ENCODE results near the gene UBE2E2. TPM values are rescaled to one million over a fixed set of nuclear protein-coding genes. Genes with fewer than 3 reads are reported as not detected.

Gene UBE2E2
- total RNA-seq, 1 experiment from 2014 or later: 54.9 TPM

DNA sequence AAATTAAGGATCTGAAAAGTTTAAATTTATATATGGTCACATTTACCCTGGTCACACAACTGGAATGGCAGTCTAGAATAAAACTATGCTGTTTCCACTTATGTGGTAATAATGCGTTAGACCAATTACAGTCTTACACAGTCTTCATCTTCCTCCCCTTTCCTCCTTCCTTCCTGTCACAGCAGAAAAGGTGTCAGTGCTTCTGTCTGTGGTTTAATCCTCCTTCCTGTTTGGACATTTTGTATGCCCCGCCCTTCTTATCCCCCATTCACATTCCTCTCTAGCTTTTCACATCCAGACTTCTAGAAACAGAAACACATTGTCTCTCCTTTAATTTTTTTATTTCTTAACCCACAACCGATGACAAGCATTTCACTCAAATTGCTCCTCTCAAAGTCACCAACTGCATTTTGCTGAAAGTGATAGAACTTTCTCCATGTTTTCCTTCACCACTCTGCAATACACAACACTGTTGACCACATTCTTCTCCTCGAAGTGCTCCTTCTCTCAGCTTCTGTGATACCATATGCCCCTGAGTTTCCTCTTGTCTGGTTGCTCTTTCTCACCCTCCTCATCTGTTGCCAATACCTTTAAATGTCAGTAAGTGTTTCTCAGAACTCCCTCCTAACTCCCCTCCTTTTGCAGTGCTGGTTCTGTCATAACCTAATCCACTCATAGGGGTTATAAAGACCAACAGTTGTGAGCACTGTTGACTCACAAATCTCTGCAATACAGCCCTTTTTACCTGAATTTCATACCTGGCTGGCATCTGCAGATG, 271.6 kb downstream of the UBE2E2 start:
- Mint-ChIP-seq H3K27me3 (ENCODE audit: low read depth) (no peaks in the 10 kb centered on the region), H3K4me1 (peaks cover 22% of the 10 kb centered on the region), H3K27ac (0 out of 2 replicates have a peak overlapping the region, but pooled peaks have one; percentile 11), H3K36me3 (peaks cover 9% of the 10 kb centered on the region), H3K4me3 (no peak overlapping the region), H3K9me3 (peaks cover 21% of the 10 kb centered on the region)
- TF ChIP-seq NFATC4 (CRISPR knock-in tag; IDR thresholded peaks at IDR 0.05) (no peak), MYBL2 (CRISPR knock-in tag; IDR thresholded peaks at IDR 0.05) (no peak), ZNF671 (CRISPR knock-in tag; IDR thresholded peaks at IDR 0.05) (no peak)
- ChIA-PET CTCF (no interaction called here), POLR2A (no interaction called here)
- no peak for DNase-seq (ENCODE audit: low spot score)
- ATAC-seq: no peak

DNA sequence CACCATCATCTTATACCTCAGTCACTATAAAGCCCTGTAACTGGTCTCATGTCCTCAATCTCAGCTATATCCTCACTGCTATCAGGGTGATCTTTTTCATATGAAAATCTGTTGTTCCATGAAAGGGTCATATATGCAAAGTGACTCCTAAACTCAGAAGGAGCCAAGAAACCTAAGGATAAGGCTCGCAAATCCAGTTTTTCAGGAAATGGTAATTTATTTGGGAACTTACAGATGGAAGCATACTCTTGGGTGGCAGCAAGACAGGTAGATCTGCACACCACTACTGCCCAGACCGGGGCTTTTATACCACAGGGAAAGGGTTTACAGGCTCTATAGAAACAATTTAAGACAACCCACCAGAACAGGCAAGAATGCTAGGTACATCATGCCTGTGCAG, 272.3 kb downstream of the UBE2E2 start:
- Mint-ChIP-seq H3K27ac (no peak overlapping the region), H3K4me1 (peaks cover 25% of the 10 kb centered on the region), H3K27me3 (ENCODE audit: low read depth) (no peaks in the 10 kb centered on the region), H3K4me3 (no peak overlapping the region), H3K9me3 (peaks cover 21% of the 10 kb centered on the region), H3K36me3 (peaks cover 9% of the 10 kb centered on the region)
- no peak for TF ChIP-seq TEAD4 (CRISPR knock-in tag; IDR thresholded peaks at IDR 0.05)
- TF ChIP-seq, protein P1, sequence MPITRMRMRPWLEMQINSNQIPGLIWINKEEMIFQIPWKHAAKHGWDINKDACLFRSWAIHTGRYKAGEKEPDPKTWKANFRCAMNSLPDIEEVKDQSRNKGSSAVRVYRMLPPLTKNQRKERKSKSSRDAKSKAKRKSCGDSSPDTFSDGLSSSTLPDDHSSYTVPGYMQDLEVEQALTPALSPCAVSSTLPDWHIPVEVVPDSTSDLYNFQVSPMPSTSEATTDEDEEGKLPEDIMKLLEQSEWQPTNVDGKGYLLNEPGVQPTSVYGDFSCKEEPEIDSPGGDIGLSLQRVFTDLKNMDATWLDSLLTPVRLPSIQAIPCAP (CRISPR knock-in tag; IDR thresholded peaks at IDR 0.05): no peak
- no peak for TF ChIP-seq GRHL2 (CRISPR knock-in tag; IDR thresholded peaks at IDR 0.05; ENCODE audit: insufficient replicate concordance, severe bottlenecking)
- no peak for TF ChIP-seq NR1H2 (CRISPR knock-in tag; IDR thresholded peaks at IDR 0.05)
- no peak for TF ChIP-seq ZNF219 (CRISPR knock-in tag; IDR thresholded peaks at IDR 0.05; ENCODE audit: borderline replicate concordance)
- no peak for TF ChIP-seq FOXK1 (CRISPR knock-in tag; IDR thresholded peaks at IDR 0.05)
- TF ChIP-seq TP53 (CRISPR knock-in tag; IDR thresholded peaks at IDR 0.05): no peak
- no peak for TF ChIP-seq ZNF396 (CRISPR knock-in tag; IDR thresholded peaks at IDR 0.05; ENCODE audit: borderline replicate concordance)
- TF ChIP-seq EMX1 (CRISPR knock-in tag; IDR thresholded peaks at IDR 0.05): no peak
- no peak for TF ChIP-seq ZNF416 (CRISPR knock-in tag; IDR thresholded peaks at IDR 0.05)
- TF ChIP-seq NFATC4 (CRISPR knock-in tag; IDR thresholded peaks at IDR 0.05): no peak
- TF ChIP-seq, protein P2, sequence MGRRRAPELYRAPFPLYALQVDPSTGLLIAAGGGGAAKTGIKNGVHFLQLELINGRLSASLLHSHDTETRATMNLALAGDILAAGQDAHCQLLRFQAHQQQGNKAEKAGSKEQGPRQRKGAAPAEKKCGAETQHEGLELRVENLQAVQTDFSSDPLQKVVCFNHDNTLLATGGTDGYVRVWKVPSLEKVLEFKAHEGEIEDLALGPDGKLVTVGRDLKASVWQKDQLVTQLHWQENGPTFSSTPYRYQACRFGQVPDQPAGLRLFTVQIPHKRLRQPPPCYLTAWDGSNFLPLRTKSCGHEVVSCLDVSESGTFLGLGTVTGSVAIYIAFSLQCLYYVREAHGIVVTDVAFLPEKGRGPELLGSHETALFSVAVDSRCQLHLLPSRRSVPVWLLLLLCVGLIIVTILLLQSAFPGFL (CRISPR knock-in tag; IDR thresholded peaks at IDR 0.05; ENCODE audit: borderline replicate concordance): no peak
- TF ChIP-seq MXD4 (CRISPR knock-in tag; IDR thresholded peaks at IDR 0.05; ENCODE audit: borderline replicate concordance): no peak
- TF ChIP-seq ZNF121 (CRISPR knock-in tag; IDR thresholded peaks at IDR 0.05): no peak
- no peak for TF ChIP-seq CREB1 (CRISPR knock-in tag; IDR thresholded peaks at IDR 0.05)
- DNase-seq (ENCODE audit: low spot score) (no peak), ATAC-seq (no peak)
- CTCF ChIA-PET: no interaction called here
- POLR2A ChIA-PET: no interaction called here

DNA sequence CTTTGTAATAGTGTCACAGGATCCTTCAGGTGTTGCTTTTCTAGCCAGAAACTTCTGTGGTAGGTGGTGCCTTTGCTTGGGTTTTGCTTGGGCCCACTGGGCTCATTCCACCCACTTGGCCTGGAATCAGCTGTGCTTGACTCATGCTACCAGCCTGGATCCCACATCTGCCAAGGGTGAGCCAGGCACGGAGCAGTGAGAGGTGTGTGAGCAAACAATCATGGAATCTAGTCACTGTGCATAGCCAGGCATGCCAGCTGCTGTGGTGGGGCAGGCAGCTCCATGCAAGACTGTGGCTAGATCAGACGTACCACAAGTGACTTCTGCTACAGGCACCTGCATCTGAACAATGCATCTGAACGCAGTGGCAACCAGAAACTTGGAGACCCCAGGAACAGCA, 275.9 kb downstream of the UBE2E2 start:
- DNase-seq (ENCODE audit: low spot score) (no peak), ATAC-seq (no peak)
- Mint-ChIP-seq H3K36me3 (peaks cover 9% of the 10 kb centered on the region), H3K9me3 (peaks cover 17% of the 10 kb centered on the region), H3K27me3 (ENCODE audit: low read depth) (no peaks in the 10 kb centered on the region), H3K27ac (no peak overlapping the region), H3K4me3 (no peak overlapping the region), H3K4me1 (peaks cover 47% of the 10 kb centered on the region)
- ChIA-PET CTCF (interaction anchor here (0.7 kb wide), 1 partner anchor 518 kb away, joined by 3 read pairs; no protein-coding TSS in a partner anchor), POLR2A (no interaction called here)
- TF ChIP-seq, protein P3, sequence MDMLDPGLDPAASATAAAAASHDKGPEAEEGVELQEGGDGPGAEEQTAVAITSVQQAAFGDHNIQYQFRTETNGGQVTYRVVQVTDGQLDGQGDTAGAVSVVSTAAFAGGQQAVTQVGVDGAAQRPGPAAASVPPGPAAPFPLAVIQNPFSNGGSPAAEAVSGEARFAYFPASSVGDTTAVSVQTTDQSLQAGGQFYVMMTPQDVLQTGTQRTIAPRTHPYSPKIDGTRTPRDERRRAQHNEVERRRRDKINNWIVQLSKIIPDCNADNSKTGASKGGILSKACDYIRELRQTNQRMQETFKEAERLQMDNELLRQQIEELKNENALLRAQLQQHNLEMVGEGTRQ (CRISPR knock-in tag; IDR thresholded peaks at IDR 0.05): no peak
- no peak for TF ChIP-seq GABPB1 (CRISPR knock-in tag; IDR thresholded peaks at IDR 0.05)
- TF ChIP-seq TEAD4 (CRISPR knock-in tag; IDR thresholded peaks at IDR 0.05): no peak
- TF ChIP-seq, protein P4, sequence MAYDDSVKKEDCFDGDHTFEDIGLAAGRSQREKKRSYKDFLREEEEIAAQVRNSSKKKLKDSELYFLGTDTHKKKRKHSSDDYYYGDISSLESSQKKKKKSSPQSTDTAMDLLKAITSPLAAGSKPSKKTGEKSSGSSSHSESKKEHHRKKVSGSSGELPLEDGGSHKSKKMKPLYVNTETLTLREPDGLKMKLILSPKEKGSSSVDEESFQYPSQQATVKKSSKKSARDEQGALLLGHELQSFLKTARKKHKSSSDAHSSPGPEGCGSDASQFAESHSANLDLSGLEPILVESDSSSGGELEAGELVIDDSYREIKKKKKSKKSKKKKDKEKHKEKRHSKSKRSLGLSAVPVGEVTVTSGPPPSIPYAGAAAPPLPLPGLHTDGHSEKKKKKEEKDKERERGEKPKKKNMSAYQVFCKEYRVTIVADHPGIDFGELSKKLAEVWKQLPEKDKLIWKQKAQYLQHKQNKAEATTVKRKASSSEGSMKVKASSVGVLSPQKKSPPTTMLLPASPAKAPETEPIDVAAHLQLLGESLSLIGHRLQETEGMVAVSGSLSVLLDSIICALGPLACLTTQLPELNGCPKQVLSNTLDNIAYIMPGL (CRISPR knock-in tag; IDR thresholded peaks at IDR 0.05): no peak
- TF ChIP-seq ZNF671 (CRISPR knock-in tag; IDR thresholded peaks at IDR 0.05): no peak
- TF ChIP-seq, protein P5, sequence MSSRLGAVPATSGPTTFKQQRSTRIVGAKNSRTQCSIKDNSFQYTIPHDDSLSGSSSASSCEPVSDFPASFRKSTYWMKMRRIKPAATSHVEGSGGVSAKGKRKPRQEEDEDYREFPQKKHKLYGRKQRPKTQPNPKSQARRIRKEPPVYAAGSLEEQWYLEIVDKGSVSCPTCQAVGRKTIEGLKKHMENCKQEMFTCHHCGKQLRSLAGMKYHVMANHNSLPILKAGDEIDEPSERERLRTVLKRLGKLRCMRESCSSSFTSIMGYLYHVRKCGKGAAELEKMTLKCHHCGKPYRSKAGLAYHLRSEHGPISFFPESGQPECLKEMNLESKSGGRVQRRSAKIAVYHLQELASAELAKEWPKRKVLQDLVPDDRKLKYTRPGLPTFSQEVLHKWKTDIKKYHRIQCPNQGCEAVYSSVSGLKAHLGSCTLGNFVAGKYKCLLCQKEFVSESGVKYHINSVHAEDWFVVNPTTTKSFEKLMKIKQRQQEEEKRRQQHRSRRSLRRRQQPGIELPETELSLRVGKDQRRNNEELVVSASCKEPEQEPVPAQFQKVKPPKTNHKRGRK (CRISPR knock-in tag; IDR thresholded peaks at IDR 0.05; ENCODE audit: borderline replicate concordance): no peak

Data from WTC11 (cell line).